Breast epithelium (tissue), 3 donors: Measurements from ENCODE around the gene SETBP1.

ENCODE experiments used
- CTCF ChIP-seq, 3 donors: fragments of 450-650 bp; IDR thresholded peaks; one replicate each; pipeline ENCODE4 v1.5.1; 2016 to 2017; ENCODE audit warnings: antibody characterized with exemption in 3 of 3, mild to moderate bottlenecking in 3 of 3, moderate library complexity in 3 of 3
- POLR2A ChIP-seq: fragments of 450-650 bp; IDR thresholded peaks from one replicate; pipeline ENCODE4 v1.6.1; 2016; ENCODE audit warnings: antibody characterized with exemption, mild to moderate bottlenecking, moderate library complexity

DNA sequence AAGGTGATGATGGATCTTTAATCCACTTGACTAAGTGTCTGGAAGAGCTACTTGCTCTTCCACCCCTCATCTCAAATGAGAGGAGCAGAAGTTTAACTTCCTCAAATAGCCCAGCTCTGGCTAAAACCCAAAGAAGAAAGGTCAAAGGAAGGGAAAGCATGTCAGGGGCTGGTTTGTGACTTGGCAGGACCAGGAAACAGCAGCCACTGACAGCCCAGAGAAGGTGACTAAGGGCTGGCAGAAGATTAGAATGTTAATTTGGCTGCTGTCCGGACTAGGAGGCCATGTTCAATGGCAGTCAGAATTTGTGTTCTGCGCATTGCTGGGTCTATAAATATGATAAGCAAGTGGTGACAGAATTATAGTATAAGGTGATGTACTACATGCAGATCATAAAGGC, 386.2 kb downstream of the SETBP1 start:
- TF ChIP-seq CTCF (IDR thresholded peaks at IDR 0.05) = no peak
- TF ChIP-seq POLR2A = no peak
